K562 (cell line): ENCODE data around the gene EPB41L4A. TPM values are rescaled to one million over a fixed set of nuclear protein-coding genes. Genes with fewer than 3 reads are reported as not detected.

ENCODE experiments used
- ATF3 ChIP-seq, 2 experiments: fragments of 450-650 bp in 1 of 2; sonication (generic) in 1 of 2; formaldehyde crosslinking in 1 of 2; IDR thresholded peaks in 1 of 2; conservative IDR thresholded peaks in 1 of 2; 2 replicates each; pipeline versions ENCODE4 v1.6.1 to v1.8.1; 2016 to 2023; ENCODE audit warnings: mild to moderate bottlenecking in 2 of 2, moderate library complexity in 2 of 2, inconsistent platforms in 1 of 2, missing genetic modification reagents in 1 of 2
- ATF4 ChIP-seq: fragments of 450-650 bp; formaldehyde crosslinking; IDR thresholded peaks from 2 replicates; pipeline ENCODE4 v1.4.0; 2022; ENCODE audit warnings: mild to moderate bottlenecking, moderate library complexity
- CEBPB ChIP-seq: fragments of 450-650 bp; IDR thresholded peaks from 2 replicates; pipeline ENCODE4 v1.6.1; 2016; ENCODE audit warnings: missing genetic modification characterization, missing compliant biosample characterization
- CEBPG ChIP-seq, 3 experiments: fragments of 200-800 bp in 1 of 3; sonication (Bioruptor generic) in 1 of 3; sonication (generic) in 1 of 3; formaldehyde crosslinking in 1 of 3; IDR thresholded peaks in 2 of 3; conservative IDR thresholded peaks in 1 of 3; 2 replicates each; pipeline versions ENCODE4 v1.6.1 to v1.8.0; 2016 to 2022; ENCODE audit warnings: missing compliant biosample characterization in 2 of 3, missing genetic modification characterization in 2 of 3, mild to moderate bottlenecking in 1 of 3, missing genetic modification reagents in 1 of 3
- CREB1 ChIP-seq, 2 experiments: sonication (generic) in 1 of 2; formaldehyde crosslinking in 1 of 2; IDR thresholded peaks; 2 replicates each; pipeline versions ENCODE4 v1.6.1 to v1.8.0; 2012 to 2022; ENCODE audit warnings: inconsistent platforms in 1 of 2, mild to moderate bottlenecking in 1 of 2, missing genetic modification reagents in 1 of 2, moderate library complexity in 1 of 2
- KAT2B ChIP-seq: IDR thresholded peaks from one replicate; pipeline ENCODE4 v1.6.1; 2012; ENCODE audit warnings: low read depth, mild to moderate bottlenecking, control low read depth, inconsistent platforms, low read length, moderate library complexity
- MNT ChIP-seq, 2 experiments: fragments of 450-650 bp; conservative IDR thresholded peaks; 2 replicates each; pipeline ENCODE4 v1.6.1; 2017; ENCODE audit warnings: mild to moderate bottlenecking in 2 of 2, moderate library complexity in 2 of 2
- NEUROD1 ChIP-seq: fragments of 150-350 bp; IDR thresholded peaks from 2 replicates; pipeline ENCODE4 v1.6.1; 2014; ENCODE audit warnings: borderline replicate concordance, low read length, low read depth; ENCODE audit not compliant: partially characterized antibody
- NKRF ChIP-seq: fragments of 450-650 bp; IDR thresholded peaks from 2 replicates; pipeline ENCODE4 v1.6.1; 2016; ENCODE audit warnings: borderline replicate concordance
- NUFIP1 ChIP-seq: fragments of 450-650 bp; IDR thresholded peaks from 2 replicates; pipeline ENCODE4 v1.6.1; 2018; ENCODE audit not compliant: partially characterized antibody
- SMAD1 ChIP-seq: fragments of 150-350 bp; IDR thresholded peaks from 2 replicates; pipeline ENCODE4 v1.6.1; 2014; ENCODE audit warnings: low read length, low read depth; ENCODE audit not compliant: partially characterized antibody
- SMARCA4 ChIP-seq: fragments of 450-650 bp; IDR thresholded peaks from 2 replicates; pipeline ENCODE4 v1.6.1; 2016
- SRSF9 ChIP-seq: fragments of 200-400 bp; formaldehyde crosslinking; IDR thresholded peaks from 2 replicates; pipeline ENCODE4 v1.6.1; 2017; ENCODE audit warnings: low read depth, low read length, borderline replicate concordance
- ZBED1 ChIP-seq: IDR thresholded peaks from 2 replicates; pipeline ENCODE4 v1.6.1; 2014
- ZNF780A ChIP-seq: fragments of 250-450 bp; sonication (Bioruptor Pico); IDR thresholded peaks from 2 replicates; pipeline ENCODE4 v1.5.0; 2021; ENCODE audit warnings: mild to moderate bottlenecking
- ZSCAN32 ChIP-seq: fragments of 450-650 bp; formaldehyde crosslinking; IDR thresholded peaks from 2 replicates; pipeline ENCODE4 v1.4.0; 2020; ENCODE audit warnings: mild to moderate bottlenecking, moderate library complexity
- polyA plus RNA-seq, 8 experiments: library from polyadenylated mRNA; depleted of rRNA in 4 of 8; stranded (reverse) in 5 of 8; unstranded in 3 of 8; fragments of >200 nt; fragmentation: Nextera tagmentation in 2 of 8; fragmentation: Illumina TruSeq in 1 of 8; extraction: Ambion mirVana in 2 of 8; extraction: Trizol in 1 of 8; gene quantifications; 2 replicates each; pipeline versions ENCODE4 v1.2.1 to v1.2.3, GENCODE V29; 2011 to 2014; ENCODE audit warnings: inconsistent platforms in 1 of 8, missing spikeins in 1 of 8
- total RNA-seq, 7 experiments: library from RNA; depleted of rRNA in 6 of 7; stranded (reverse); fragments of >200 nt in 6 of 7; fragmentation: Illumina TruSeq in 2 of 7; extraction: Trizol in 2 of 7; gene quantifications; 2 replicates each; pipeline versions ENCODE4 v1.2.1 to v1.2.3, GENCODE V29; 2011 to 2021; ENCODE audit warnings: low replicate concordance in 1 of 7

The EPB41L4A gene
- total and polyA plus RNA-seq, 9 of the 15 experiments (the other 6 are each of a cell fraction or from before 2014, with no cell fraction given): 0.04 to 0.35 (median 0.12) TPM; not detected in 3

- TF ChIP-seq ATF3 (IDR thresholded peaks at IDR 0.05) (peak; percentile 78), ATF3 (CRISPR knock-in tag; conservative IDR thresholded peaks at IDR 0.05) (no peak), CREB1 (IDR thresholded peaks at IDR 0.05) (no peak), CREB1 (CRISPR knock-in tag; IDR thresholded peaks at IDR 0.05) (no peak), ZSCAN32 (CRISPR knock-in tag) (0 out of 2 replicates have a peak, but pooled peaks have one; percentile 60), SMARCA4 (no peak), ATF4 (CRISPR knock-in tag) (peak; percentile 47; the same call in 1 of the 2 replicates), NUFIP1 (no peak), MNT (conservative IDR thresholded peaks at IDR 0.05) (no peak), NKRF (no peak), SMAD1 (no peak), ZBED1 (no peak), NEUROD1 (no peak), CEBPG (CRISPR knock-in tag; IDR thresholded peaks at IDR 0.05) (no peak), CEBPG (tag; conservative IDR thresholded peaks at IDR 0.05 in 1 of 2, IDR thresholded peaks at IDR 0.05 in 1 of 2) (peak; percentile 63 to 89), SRSF9 (no peak), ZNF780A (CRISPR knock-in tag) (no peak), CEBPB (peak; percentile 26), KAT2B (no peak)
These were observed 154.4 kb downstream of the EPB41L4A start (continued) for GRCh38 chr5:112264666-112265065.
